Left hindlimb (tissue), 1 donor: Measurements from ENCODE around the gene CXXC4.

ENCODE experiments used
- DNase-seq: peaks from one replicate; pipeline ENCODE4 v3.0.0-alpha.2; 2018

The CXXC4 gene

DNA sequence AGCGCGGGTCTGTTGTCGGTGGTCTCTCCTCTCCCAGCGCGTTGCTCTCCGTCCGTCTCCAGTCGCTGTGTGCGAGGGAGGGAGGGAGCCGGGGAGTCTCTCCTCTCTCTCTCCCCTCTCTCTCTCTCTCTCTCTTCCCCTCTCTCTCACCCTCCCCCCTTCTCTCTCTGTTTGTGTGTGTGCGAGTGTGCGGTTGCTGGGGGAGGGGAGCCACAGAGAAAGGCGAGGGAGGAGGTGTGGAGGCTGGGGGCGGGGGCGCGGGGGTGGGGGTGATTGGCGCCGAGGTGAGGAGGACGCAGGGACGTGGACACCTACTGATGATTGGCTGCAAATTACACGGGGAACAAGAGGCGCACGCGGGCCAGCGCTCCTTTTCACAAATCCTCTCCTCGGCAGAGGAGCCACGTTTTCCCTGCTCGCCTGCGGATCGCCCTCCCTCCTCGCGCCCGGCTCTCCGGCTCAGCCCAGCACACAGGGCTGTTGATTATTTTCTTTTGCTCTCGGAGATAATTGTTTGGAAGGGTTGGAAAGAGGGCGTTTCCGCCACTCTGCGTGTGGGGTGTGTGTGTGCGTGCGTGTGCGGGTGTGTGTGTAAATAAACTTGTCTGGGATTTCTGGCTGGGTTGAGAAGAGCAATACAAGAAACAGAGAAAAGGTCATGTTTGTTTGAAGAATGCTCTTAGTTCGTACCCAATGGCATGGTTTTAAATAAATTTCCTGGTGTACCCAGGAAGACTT is at the start of gene CXXC4:
Gene CXXC4 (minus strand): TSS at position 73 of the 738 bp plus-strand sequence. CDS start 3,092 bp downstream, outside the sequence.
- DNase-seq = peak; percentile 90

GRCh38 chr4:104533156-104533555 is 38.5 kb upstream of the CXXC4 start:
- DNase-seq = no peak

- no peak for DNase-seq
Observed at GRCh38 chr4:104532677-104533076, 38.0 kb upstream of the CXXC4 start.

- no peak for DNase-seq
Observed at GRCh38 chr4:104531390-104531789, 36.7 kb upstream of the CXXC4 start.

DNA sequence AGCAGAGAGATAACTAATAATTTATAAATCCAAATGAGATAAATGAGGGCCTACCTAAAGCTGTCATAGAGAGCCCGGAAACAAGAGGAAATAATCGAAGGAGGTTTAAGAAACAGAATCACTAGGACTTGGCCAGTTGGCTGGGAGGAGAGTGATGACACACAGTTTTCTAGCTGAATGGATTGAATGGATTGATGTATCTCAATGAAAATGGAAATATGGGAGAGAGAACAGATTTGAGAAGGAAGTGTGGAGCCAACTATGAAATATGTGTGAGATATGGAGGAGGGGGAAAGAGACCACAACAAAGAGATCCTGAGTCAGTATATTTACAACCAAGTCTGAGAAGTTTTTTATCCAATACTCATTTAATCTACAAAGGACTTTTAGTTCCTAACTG is 35.7 kb upstream of the CXXC4 start:
- DNase-seq = no peak

- DNase-seq = no peak
Observed at GRCh38 chr4:104524591-104524990, 29.9 kb upstream of the CXXC4 start.

- DNase-seq = no peak
Observed at GRCh38 chr4:104524026-104524425, 29.3 kb upstream of the CXXC4 start.

GRCh38 chr4:104519588-104519987 is 24.9 kb upstream of the CXXC4 start:
- no peak for DNase-seq

DNA sequence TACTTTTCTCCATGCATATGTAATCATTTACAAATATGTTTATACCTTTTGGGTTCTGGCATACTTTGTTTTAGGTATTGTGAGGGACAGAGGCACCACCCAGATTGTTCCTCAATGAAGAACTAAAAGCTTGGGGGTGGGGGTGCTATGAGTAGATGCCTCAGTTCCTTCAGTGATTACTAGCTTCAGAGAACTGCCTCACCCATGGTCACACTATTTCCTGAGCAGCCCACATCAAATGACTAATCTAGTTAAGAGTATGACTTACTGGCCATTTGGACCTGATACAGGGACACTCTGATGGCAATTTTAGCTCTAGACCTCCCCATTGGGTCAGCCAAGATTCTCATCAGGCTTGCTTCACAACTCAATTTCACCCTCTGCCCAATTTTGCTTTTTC is 22.2 kb upstream of the CXXC4 start:
- DNase-seq = no peak

DNA sequence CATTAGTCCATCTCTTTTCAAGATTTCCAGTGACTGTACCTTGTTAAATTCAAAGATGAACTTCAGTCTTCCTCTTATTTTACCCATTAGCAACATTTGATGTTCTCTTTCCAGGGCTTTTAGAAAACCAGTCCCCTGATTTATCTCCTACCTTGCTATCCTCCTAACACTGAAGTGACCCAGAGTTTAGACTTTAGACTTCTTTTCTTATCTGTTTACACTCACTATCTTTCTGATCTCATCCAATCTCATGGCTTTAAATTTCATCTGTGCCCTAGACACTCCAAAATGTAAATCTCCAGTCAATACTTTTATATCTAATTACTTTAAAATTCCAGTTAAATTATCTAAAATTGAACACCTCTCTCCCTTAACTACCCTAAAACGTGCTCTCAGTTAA is 13.5 kb upstream of the CXXC4 start:
- DNase-seq = no peak

GRCh38 chr4:104507112-104507511 is 12.4 kb upstream of the CXXC4 start:
- no peak for DNase-seq

- DNase-seq = no peak
Observed at GRCh38 chr4:104504536-104504935, 9.8 kb upstream of the CXXC4 start.

- DNase-seq = no peak
Observed at GRCh38 chr4:104502471-104502870, 7.8 kb upstream of the CXXC4 start.

GRCh38 chr4:104501290-104501689 is 6.6 kb upstream of the CXXC4 start:
- DNase-seq = no peak

DNA sequence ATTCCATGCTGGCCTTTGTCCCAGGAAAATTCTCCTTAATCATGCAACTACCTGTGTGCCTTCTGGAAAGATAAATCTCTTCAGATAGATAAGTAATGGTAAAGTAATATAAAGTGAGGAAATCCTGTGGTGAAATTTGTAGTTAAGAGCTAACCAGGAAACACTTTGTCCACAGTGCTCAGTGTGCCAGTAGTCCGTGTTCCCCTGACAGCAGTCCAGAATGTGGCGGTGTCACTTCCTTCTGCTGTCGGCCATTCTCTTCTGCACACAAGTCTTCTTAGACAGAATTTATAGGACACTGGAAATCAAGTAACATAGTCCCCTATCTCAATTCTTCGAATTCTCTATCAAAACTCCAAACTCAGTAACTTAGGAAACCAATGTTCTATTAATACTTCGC is 5.7 kb upstream of the CXXC4 start:
- no peak for DNase-seq

DNA sequence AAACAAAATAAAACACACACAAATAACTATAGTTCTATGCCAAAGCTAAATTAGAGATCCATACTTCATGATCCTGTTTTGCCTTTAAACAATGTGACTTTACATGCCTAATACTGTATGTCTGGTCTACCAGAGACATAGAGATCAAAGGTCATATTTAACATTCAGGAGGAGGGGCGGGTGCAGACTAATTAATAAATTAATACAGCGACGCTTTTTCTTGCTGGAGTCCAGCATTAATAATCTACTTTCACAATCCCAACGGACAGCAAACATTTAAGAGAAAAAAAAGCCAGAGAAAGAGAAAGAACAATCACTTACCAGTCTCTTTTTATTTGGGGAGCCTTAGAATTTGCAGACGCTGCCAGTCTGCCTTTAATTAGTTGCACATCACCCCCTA is 509 bp downstream of the CXXC4 start:
- DNase-seq = no peak

DNA sequence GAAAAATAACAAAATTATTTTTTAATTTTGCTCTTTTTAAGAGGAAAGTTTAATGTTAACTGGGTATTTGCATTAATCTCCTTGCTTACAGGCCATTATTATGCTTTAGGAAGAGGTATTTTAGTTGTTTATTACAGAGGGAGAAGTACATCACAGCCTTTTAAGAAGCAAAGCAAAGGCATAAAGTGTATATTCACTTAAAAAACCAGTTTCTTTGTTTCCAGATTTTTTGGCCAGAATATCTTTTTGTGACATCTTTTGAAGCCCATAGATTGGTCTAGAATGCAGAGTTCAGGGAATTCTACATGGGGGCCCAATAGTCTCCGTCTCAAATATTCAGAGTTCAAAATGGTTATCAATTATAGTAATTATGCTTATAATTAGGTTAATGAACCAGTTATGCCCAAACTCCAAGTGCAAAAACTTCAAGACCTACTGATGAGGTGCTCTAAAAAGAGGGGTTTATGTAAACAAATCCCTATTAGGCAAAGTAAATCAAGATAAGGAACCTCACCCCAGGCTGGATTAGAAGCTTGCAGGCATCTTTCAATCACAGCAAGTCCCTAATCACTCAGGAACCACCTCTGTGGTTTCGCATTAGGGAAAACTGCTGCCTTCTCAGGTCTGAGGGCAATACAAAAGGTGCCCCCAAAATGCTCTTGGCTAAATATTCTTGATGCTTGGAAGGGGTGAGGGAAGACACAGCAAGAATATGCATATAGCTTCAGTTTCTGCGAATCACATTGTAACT is 1.4 kb downstream of the CXXC4 start:
- DNase-seq = no peak

GRCh38 chr4:104492183-104492771 is 2.4 kb downstream of the CXXC4 start:
- DNase-seq = no peak

GRCh38 chr4:104491481-104492182 is 3.1 kb downstream of the CXXC4 start:
- DNase-seq = peak; percentile 64

- peak; percentile 85 for DNase-seq
Observed at GRCh38 chr4:104490770-104491480, 3.8 kb downstream of the CXXC4 start.

GRCh38 chr4:104490096-104490769 is 4.5 kb downstream of the CXXC4 start:
- DNase-seq = no peak

- no peak for DNase-seq
Observed at GRCh38 chr4:104489731-104490095, 5.0 kb downstream of the CXXC4 start.
